ENCODE measurements around the gene VSX1. TPM values are rescaled to one million over a fixed set of nuclear protein-coding genes. Genes with fewer than 3 reads are reported as not detected.

The VSX1 gene
- total and polyA plus RNA-seq, 9 of the 15 experiments (the other 6 are each of a cell fraction or from before 2014, with no cell fraction given) = not detected

- CTCF ChIA-PET (ENCODE audit: low intra/inter-chr PET ratio) = no interaction called here
- BruUV-seq (replicated peaks) = no TSS peak
- H2AFZ ChIP-seq (ENCODE audit: low read depth, low read length) = no peak overlapping the region
- intact Hi-C loops (cut with micrococcal nuclease) (no loop called here), in situ Hi-C loops (cut with MboI) (no loop called here)
- no peak for FAIRE-seq
- H3K36me3 ChIP-seq (ENCODE audit: control insufficient read depth, insufficient read depth, low read length) = no peaks in the 10 kb centered on the region
- no peaks in the 10 kb centered on the region for H3K9me1 ChIP-seq (ENCODE audit: control insufficient read depth, insufficient read depth, low read length)
- 5% methylated on average over 5 of the region's 5 CpGs for WGBS (ENCODE audit: insufficient coverage, low coverage, missing lambda C conversion rate)
- POLR2A ChIA-PET = no interaction called here
- ATAC-seq = no peak
- H3K9me3 ChIP-seq (replicated peaks; ENCODE audit: control insufficient read depth, insufficient read depth, low read depth, low read length) = no peaks in the 10 kb centered on the region
- DNase-seq (ENCODE audit: extremely low read depth in 1 of 4, low spot score in 3 of 4) = no peak
- peaks cover 0 to 5% of the 10 kb centered on the region in 2 experiments; a peak in 3 of 5 replicates for H3K27me3 ChIP-seq (ENCODE audit: control insufficient read depth in 2 of 2, insufficient read depth in 2 of 2, low read length in 2 of 2)
- no peak overlapping the region for H3K4me3 ChIP-seq
- no peak overlapping the region for H3K9ac ChIP-seq (ENCODE audit: insufficient read depth in 1 of 2, low read depth in 2 of 2, low read length in 2 of 2)
- H4K20me1 ChIP-seq (replicated peaks; ENCODE audit: control insufficient read depth, insufficient read depth, low read length) = no peaks in the 10 kb centered on the region
- H3K4me1 ChIP-seq (replicated peaks in 1 of 2; ENCODE audit: control insufficient read depth in 2 of 2, insufficient read depth in 2 of 2, low read length in 2 of 2) = no peaks in the 10 kb centered on the region
- H3K79me2 ChIP-seq (ENCODE audit: control insufficient read depth, insufficient read depth, low read length) = no peaks in the 10 kb centered on the region
- no peak overlapping the region for H3K4me2 ChIP-seq (ENCODE audit: insufficient read depth, low read length)
- no peak overlapping the region for H3K27ac ChIP-seq (ENCODE audit: extremely low read depth, low read depth, low read length)
- TF ChIP-seq KAT2B (IDR thresholded peaks at IDR 0.05; ENCODE audit: low read depth, low read length) = no peak
- no peak for TF ChIP-seq DEAF1 (CRISPR knock-in tag; IDR thresholded peaks at IDR 0.05)
- no peak for TF ChIP-seq IRF9 (tag; IDR thresholded peaks at IDR 0.05)
- TF ChIP-seq MXD1 (CRISPR knock-in tag; IDR thresholded peaks at IDR 0.05; ENCODE audit: borderline replicate concordance, poor library complexity, severe bottlenecking) = no peak
- no peak for TF ChIP-seq TAL1 (IDR thresholded peaks at IDR 0.05)
- TF ChIP-seq NCOA2 (IDR thresholded peaks at IDR 0.05; ENCODE audit: partially characterized antibody in 2 of 2) = no peak
- TF ChIP-seq ZNF551 (CRISPR knock-in tag; IDR thresholded peaks at IDR 0.05) = no peak
- TF ChIP-seq ZNF76 (CRISPR knock-in tag; IDR thresholded peaks at IDR 0.05; ENCODE audit: borderline replicate concordance) = no peak
- TF ChIP-seq ZNF449 (CRISPR knock-in tag; IDR thresholded peaks at IDR 0.05) = no peak
- no peak for TF ChIP-seq PATZ1 (CRISPR knock-in tag; IDR thresholded peaks at IDR 0.05; ENCODE audit: borderline replicate concordance)
- TF ChIP-seq ZNF740 (CRISPR knock-in tag; IDR thresholded peaks at IDR 0.05) = no peak
- no peak for TF ChIP-seq ZNF740 (tag; IDR thresholded peaks at IDR 0.05)
- no peak for TF ChIP-seq ZNF3 (CRISPR knock-in tag; IDR thresholded peaks at IDR 0.05)
- TF ChIP-seq ATF7 (IDR thresholded peaks at IDR 0.05) = no peak
- TF ChIP-seq ZNF146 (CRISPR knock-in tag; IDR thresholded peaks at IDR 0.05; ENCODE audit: unreplicated experiment) = no peak
Measured at GRCh38 chr20:25128649-25129048, 46.7 kb upstream of the VSX1 start.

Measured in K562 (cell line).